ENCODE data around the gene KDM2B.

The KDM2B gene

DNA sequence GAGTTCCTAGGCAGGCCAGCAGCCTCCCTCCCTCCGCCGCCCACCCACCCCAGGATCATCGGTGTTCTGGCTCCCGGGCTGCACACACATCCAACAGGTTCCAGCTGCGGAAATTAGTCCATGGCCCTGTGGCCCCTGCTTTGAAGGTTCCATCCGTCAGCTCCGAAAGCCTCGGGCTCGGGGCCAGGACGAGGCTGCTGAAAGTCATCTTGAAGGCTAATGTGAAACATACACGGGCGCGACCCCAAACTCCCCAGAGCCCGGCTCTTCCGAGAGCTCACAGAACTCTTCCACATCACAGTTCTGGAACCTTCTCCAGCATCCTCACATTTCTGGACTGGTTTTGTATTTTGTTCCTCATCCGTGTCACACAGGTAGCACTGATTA lies 19.8 kb downstream of the KDM2B start:
- DNase-seq (ENCODE audit: low read depth in 2 of 2), result no peak

DNA sequence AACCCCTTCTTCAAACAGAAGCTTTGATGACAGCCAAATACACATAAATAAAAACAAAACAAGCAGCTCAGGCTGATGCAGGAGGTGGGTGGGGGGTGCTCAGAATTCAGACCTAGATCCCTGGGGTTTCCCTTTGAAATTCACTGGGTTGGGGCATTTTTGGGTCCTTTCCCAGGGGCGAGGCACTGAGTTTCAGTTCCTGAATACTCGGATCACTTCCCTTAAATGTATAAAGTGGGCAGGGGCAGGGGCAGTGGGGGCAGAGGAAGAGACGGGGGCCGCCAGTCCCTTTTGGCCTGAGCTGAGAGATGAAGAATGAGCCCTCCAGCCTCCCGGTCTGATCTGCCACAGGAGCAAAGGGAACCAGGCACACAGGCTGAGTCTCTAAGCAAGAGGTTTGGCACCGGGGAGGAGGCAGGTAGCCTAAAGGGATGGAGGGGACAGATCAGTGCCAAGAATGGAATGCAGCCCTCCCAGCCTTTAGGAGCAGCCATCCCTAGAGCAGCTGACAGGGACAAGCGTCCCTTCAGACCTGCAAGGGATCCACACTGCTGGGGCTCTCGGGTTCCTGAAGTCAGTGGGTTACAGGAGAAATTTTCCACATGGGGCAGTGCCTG lies 20.3 kb downstream of the KDM2B start:
- no peak for DNase-seq (ENCODE audit: low read depth in 2 of 2)

DNA sequence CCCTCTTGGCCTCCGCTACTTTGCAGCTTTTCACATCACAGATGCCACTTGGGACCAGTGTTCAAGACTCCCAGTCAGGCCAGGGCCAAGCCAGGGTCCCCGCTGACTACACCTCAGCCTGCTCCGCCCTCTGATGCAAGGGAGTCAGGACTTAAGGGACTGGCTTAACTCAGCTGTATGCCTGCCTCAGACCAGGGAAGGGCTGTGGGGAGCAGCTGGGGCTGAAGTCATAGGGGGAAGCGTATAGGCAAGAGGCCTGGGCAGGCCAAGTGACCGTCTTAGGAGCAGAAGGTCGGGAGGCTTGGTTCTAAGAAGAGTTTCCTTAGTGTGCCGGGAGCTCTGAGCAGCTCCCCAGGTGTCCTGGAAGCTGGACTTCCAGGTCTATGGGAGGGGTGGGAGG lies 21.9 kb downstream of the KDM2B start:
- no peak for DNase-seq (ENCODE audit: low read depth in 2 of 2)

DNA sequence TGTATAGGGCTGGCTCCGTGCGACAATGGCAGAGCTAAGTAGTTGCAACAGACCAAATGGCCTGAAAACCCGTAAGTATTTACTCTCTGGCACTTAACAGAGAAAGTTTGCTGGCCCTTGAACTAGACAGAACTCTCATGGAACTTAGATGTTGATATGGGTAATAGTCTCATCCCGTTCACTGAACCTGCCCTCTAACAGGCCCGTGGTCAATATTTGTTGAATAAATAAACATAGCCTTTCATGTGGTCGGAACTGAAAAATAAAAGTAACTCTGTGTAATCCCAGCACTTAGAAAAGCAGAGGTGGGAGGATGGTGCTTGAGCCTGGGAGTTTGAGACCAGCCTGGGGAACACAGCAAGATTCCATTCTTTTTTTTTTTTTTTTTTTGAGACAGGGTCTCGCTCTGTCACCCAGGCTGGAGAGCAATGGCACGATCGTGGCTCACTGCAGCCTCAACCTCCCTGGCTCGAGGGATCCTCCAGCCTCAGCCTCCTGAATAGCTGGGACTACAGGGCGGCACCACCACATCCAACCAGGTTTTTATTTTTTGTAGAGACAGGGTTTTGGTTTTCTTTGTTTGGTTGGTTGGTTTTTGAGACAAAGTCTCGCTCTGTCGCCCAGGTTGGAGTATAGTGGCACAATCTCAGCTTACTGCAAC lies 29.7 kb downstream of the KDM2B start:
- no peak for DNase-seq (ENCODE audit: low read depth in 2 of 2)

DNA sequence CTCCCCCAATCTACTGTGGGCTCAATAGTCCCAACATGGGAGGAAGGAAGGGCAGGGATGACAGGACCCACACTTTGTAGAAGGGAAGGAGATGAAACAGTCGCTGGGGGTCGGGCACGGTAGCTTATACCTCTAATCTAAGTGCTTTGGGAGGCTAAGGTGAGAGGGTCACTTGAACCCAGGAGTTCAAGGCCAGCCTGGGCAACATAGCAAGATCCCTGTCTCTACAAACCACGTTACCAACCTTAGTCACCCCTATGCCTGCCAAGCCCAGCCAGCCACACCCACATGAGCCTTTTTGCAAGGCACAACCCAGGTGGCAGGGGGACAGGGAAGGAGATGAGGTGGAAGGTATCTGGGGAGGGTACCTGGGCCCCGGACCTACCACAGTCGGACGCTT lies 31.7 kb downstream of the KDM2B start:
- no peak for DNase-seq (ENCODE audit: low read depth in 2 of 2)

DNA sequence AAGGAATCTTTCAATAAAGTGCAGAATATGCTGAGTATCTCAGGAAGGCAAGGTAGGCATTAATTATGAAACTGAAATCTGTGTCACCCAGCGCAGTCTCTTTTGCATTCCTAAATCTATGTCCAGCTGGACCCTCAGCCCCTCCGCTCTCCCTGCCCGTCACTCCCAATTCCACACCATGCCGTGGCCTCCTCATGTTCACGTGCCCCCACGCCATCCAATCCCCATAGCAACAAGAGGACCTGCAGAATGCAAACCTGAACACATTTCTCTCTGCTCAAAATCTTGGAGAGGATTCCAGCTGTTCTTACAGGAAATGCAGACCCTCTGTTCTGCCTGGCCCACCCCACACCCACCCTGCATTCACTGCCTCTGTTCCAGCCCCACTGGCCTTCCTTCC lies 35.3 kb downstream of the KDM2B start:
- no peak for DNase-seq (ENCODE audit: low read depth in 2 of 2)

DNA sequence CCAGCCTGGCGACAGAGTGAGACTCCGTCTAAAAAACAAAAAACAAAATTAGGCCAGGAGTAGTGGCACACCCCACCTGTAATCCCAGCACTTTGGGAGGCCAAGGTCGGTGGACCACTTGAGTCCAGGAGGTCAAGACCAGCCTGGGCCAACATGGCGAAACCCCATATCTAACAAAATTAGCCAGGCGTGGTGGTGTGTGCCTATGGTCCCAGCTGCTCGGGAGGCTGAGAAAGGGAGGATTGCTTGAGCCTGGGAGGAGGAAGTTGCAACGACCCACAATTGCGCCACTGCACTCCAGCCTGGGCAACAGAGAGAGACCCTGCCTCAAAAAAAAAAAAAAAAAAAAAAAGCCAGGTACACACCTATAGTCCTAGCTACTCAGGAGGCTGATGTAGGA lies 37.0 kb downstream of the KDM2B start:
- no peak for DNase-seq (ENCODE audit: low read depth in 2 of 2)

DNA sequence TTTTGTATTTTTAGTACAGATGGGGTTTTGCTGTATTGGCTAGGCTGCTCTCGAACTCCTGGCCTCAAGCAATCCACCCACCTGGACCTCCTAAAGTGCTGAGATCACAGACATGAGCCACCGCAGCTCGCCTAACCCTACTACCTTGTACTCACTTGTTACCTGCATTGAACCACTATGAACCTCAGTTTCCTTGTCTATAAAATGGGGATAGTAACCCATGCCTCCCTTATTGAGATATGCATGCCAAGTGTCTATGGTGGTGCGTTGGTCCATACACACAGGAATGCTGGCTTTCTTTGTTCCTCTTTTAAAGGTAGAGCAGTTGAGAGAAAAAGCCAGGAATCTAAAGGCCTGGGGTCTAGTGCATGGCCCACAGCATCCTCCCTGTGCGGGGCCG lies 40.9 kb downstream of the KDM2B start:
- DNase-seq (ENCODE audit: low read depth in 2 of 2), result no peak

DNA sequence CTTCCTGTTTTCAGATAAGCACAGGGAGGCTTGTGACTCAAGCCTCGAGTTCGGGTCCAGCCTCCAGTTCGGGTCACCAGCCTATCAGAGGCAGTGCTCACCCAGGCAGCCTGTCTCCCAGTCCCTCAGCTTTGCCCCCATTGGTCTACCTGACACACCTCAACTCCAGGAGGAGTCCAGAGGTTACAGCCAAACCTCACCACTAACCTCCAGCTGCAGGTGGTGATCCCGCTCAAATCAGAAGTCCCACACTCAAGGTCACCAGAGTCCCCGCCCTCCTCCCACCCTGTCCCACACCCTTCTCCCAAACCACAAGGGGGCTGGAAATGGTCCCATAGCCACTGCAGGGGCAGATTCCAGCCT lies 42.1 kb downstream of the KDM2B start:
- DNase-seq (ENCODE audit: low read depth in 2 of 2), result no peak

DNA sequence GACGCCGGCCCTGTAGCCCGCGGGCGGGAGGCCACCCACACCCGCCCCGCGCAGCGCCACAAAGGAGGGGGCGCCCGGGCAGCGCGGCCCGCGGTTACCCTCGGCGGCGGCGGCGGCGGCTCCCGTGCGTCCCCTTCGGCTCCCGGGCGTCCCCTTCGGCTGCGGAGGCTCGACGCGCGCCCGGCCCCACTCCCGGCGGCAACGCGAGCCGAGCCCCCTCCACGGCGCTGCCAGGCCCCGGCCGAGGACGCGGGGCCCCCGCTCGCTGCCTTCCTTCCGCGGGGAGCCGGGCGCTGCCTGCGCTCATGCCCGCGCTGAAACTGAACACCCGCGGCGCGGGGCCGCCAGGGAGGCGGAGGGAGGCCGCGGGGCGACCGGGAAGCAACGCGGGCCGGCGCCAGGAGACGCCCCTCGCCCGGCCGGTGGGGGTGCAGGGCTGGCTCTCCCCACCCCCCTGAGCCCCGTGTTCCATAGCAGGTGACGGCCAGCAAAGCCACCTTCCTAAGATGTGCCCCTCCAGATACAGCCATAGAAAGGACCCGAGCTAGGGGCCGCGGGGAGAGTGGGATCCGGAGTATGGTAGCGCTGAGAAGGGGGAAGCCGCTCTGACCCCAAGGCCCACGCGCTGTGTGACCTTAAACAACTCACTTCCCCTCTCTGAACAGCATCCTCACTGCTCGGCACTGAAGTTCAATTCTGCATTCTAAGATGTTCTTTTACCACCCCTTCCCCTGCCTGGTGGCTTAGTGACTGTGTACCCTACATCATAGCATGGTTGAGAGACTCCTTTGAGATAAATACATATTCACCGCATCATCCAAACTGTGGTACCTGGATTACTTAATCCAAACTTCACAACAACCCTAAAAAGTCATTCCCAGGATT lies 42.8 kb downstream of the KDM2B start:
- no peak for DNase-seq (ENCODE audit: low read depth in 2 of 2)

DNA sequence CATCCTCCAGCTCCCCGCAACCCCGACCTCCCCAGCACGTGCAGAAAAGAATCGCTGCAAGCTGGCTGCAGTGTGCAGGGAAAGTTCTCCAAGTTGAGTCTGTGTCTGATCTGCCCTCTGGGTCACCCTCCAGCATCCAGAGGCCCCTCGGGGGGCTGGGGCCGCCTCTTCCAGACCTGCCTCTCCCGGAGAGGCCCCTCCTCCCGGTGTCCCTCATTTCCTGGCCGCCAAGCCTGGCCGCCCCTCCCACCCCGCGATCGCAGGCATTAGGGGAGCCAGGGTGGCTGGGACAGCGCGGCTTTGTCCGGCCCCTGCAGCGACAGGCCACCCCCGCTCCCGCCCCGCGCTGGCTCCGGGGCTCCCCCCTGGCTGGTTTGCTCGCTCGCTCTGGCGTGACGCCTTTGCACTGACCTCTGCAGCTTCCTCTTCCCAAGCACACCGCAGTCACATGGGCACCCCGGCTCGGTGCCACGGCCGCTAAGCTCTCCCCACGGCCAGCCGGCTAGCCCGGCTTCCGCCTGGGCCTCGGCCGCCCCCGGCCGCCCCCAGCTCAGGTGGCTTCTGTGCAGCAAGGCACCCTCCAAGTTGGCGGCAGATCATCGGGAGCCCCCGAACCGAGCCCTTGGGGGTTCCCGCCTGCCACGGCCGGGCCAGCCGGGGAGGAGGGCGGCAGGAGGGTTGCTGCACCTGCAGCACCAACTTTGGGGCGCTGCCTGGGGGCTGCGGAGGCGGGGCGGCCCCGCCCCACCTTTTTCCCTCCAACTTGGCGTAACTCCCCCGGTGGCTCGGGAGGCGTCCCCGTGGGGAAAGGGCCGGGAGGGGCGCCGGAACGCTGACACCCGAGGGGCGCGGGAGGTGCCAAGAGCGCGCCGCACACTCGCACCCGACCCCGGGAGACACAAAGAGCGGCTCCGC lies 43.7 kb downstream of the KDM2B start:
- DNase-seq (ENCODE audit: low read depth in 2 of 2), result no peak

DNA sequence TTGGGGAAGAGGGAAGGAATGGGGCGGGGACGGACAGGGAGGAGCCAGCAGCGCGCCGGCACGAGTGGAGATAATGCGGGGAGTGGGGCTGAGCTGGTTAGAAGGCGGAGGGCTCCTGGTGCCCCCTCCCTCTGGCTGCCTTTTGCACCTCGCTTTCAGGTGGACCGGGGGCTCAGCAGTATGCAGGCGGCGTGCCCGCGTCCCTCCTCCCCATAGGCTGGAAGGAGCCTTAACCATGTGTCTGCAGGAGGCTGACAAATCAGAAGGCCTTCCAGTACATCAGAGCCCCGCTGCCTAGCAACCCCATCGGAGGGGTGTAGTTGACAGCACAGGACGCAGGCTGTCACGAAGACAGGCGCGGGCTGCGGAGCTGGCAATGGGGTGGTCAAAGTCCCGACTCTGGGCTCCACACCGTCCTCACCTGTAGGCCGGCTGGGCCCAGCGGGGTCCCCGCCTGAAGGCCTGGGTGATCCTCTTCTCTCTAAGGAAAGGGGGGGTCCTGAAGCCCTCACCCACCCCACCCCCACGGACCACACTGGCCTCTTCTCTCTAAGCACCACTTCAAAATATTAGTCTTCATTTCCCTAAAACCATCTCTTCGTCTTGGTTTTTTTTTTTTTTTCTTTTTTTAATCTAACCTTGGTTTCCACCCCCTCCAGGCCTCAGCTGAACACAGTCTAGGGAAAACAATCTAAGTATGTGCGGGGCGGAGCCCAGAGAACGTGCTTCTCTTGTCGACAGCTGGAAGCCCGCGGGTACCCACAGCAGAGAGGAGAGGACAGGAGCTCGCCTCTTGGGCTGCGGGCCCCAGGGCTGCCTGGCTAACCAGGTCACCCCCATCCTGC lies 44.5 kb downstream of the KDM2B start:
- DNase-seq (ENCODE audit: low read depth in 2 of 2), result peak in 1 of 2 donors; percentile 38

DNA sequence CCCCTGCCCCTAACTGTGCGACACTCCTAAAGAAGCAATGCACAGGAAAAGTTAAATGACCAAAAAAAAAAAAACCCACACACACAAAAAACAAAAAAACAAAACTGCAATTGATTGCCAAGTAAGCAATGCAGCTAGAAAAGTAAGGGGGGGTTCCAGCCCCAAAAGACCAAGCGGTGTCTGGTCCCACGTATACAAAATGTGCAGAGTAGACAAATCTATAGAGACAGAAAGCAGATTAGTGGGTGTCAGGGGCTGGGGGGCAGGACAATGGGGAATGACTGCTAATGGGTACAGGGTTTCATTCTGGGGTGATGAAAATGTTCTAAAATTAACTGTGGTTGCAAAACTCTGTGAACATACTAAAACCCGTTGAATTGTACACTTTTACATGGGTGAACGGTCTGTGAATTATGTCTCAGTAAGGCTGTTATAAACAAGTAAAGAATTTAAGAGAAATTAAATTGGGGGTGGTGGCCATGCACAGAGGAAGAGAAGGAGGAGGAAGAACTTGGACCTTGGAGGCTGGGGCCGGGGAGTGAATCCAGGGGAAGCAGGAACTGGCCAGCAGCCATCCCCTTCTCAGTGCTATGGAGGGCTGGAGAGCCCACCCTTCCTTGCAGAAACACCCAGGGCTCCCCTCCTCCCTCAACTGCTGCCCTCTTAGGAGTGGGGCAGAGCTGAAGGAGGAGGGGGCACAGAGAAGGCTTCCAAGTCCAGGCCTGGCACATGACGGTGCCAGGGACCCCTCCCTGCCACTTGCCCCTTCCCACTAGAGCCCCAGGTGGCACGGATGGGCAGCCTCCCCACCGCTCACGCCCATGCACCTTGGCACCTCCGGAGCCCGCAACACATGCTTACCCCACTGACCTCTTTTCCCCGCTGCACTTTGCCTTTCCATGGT lies 45.4 kb downstream of the KDM2B start:
- no peak for DNase-seq (ENCODE audit: low read depth in 2 of 2)

DNA sequence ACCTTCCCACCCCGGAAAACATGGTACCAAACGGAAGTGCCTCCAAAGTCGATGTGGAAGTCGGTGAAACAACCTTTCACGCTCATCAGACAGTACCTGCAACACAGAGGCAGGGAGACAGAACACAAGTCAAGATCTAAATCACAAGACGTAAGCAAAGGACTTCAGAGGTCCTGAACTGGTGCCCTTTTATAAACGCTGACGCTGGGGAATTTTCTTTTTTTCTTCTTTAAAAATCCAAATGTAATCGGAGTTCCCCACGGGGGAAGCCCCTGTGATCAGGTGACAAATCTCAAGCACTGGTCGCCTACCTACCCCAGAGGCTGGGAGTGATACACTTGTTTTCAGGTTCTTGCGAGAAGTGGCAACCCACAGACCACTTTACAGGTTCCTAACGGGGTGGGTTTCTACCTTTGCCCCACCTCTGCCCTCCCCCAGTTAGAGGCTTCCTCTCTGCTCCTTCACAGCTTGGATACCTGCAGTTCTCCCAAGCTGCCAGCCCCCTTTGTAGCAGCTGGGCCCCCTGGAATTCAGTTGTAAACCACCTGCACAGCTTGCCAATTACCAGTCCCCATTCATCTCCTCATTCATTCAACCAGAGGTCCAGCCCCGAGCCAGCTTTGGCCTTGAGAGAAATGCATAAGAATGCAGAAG lies 46.2 kb downstream of the KDM2B start:
- peak in 1 of 2 donors; percentile 32 for DNase-seq (ENCODE audit: low read depth in 2 of 2)

DNA sequence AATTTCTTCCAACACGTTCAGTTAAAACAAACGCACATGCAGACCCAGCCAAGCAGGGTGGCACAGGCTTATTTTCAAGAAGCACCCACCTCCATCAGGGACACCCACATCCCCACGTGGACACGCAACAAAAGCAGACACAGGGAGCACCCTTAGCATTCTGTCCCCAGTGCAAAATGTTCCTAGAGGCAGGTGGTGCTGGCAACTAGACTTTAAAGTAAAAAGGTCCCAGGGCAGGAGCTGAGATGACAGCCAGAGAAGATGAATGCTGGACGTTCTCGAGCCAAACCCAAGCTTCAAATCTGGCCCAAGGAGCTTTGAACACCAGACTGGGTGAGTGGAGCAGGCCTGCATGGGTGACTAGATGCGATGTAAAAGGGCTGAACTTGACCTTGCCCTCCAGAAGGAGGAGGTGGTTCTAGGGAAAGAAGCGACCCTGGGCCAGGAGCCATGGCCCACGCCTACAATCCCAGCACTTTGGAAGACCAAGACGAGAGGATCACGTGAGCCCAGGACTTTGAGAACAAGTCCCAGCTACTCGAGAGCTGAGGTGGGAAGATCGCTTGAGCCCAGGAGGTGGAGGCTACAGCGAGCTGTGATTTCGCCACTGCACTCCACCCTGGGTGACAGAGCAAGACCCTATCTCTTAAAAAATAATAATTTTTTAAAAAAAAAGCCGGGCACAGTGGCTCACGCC lies 47.3 kb downstream of the KDM2B start:
- DNase-seq (ENCODE audit: low read depth in 2 of 2), result no peak

DNA sequence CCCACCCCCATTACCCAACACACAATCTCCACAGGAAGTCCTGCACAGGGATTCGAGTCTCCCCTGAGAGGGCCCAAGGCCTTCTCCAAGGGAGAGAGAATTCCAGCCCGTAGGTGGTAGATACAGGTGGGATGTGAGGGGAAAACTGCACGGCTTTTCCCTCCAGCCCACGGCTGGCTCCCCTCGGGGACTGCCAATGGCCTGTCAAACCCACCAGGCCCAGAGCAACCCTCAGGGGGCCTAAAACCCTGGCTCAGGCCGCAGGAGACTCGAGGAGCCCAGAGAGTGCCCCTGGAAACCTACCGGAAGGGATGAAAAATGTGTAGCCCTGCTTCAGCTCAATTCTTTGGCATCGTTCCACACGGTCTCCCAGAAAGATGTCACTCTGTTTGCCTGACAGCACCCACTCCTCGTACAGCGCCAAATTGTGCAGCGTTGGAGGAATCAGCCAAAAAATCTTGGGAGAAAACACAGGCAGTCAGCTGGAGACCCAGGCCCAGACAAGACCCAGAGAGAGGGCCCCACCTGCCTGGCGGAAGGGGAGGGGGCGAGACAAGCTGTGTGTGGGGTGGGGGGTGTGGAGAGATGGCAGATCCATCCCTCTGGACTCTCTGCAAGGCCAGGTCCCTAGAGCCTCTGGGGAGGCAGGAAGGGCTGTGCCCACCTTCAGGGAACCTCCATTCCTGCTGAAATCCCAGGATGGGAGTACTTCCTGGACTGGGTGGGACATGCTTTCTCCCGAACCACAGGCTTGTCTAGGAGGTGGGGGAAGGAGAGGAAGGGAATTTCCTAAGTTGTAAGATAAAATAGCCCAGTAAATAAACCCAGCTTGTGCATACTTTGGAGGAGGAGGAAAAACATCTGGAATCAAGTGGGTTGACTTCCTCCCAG lies 48.1 kb downstream of the KDM2B start:
- no peak for DNase-seq (ENCODE audit: low read depth in 2 of 2)

DNA sequence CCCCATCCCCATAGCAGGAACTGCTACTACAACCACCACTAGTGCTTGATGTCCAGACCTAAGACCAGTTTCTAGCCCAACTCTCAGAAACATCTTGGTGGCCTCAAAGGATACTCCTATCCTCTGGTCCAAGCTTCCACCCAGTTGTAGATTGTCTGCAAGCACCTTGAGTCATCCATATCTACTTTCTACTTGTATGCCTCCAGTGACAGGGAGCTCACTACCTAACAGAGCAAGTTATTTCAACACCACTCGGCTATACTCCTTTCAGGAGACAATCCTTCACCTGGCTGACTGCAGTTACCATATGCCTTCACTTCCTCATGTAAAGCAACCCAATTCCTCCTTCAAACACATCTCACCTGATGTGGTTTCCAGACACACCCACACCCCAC lies 49.5 kb downstream of the KDM2B start:
- no peak for DNase-seq (ENCODE audit: low read depth in 2 of 2)

Data from stimulated activated CD4-positive, alpha-beta T cell treated with anti-CD3 and anti-CD28 coated beads, Interleukin-15, amount 100 ng/mL, for 48 hours (primary cell).